HG02571 (cell line): ENCODE data around the gene IP6K1.
"Not testable (repeated sequence)": the region's sequence is repeated elsewhere in the genome, so short reads cannot be mapped to it uniquely, and the experiment has no call there.

ENCODE experiments used
- ATAC-seq: cut with Tn5 transposase; IDR thresholded peaks from one replicate; pipeline ENCODE4 v1.9.1; 2021; ENCODE audit warnings: mild to moderate bottlenecking, moderate library complexity; ENCODE audit not compliant: unreplicated experiment

IP6K1 gene

GRCh38 chr3:49794431-49794830 is 8.1 kb upstream of the IP6K1 start:
- no peak for ATAC-seq

DNA sequence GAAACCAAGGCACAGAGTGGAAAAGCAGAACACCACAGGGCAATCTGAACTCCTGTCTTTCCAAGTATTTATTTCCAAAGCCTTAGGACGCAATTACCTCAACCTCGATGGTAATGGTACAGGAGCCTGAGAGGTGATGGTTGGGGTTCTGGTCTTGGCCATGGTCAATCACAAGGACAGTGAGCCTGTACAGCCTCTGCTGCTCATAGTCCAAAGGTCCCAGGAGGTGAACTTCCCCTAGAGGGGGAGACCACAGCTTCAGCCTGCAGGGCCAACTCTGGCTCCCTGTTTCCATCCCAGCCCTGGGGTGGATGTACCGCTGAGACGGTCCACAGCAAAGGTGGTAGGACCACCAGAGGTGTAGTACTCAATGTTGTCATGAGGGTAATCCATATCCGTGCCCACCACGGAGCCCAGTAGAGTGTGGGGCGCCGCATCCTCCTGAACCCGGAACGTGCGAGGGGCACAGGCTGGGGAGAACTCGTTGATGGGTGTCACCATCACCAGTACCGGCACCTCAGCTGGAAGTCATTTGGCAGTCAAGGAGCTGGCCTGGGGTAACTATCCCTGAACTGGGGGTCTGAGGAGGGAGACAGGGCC is 7.2 kb upstream of the IP6K1 start:
- no peak for ATAC-seq

- no peak for ATAC-seq
Measured at GRCh38 chr3:49792371-49793150, 6.2 kb upstream of the IP6K1 start.

GRCh38 chr3:49791571-49791970 is 5.2 kb upstream of the IP6K1 start:
- ATAC-seq: no peak

DNA sequence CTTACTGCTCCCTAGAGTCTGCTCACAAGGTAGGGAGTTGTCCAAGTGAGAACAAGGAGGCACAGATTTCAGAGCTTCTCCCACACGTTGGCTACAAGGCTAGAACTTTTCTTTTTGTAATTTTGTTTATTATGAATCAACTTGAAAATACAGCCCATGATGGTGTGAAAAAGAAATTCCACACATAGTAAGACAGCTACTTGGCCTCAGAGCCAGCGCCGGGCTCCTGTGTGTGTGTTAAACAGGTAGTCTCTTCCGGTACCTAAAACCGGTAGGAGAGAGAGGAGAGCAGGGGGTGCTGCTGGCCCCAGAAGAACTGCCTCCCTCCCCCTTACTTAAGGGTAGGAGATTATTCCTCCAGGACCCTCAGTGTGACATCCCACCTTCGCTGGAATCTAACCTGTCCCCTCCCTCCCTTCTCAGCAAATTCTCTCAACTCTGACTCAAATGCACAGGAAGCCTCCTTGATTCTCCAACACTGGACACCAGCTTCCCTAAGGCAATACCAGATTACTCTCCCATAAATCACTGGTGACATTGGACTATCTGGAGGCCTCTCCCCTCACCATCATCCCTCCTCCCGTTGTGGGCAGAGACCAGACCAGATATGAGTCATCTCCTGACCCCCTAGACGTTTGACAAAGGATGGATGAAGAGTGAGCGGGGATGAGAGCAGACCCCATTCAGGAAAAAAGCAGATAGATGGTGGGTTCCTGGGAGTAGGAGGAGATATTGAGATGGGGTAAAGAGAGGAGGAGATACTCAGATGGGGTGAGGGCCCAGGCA is 4.5 kb upstream of the IP6K1 start:
- ATAC-seq: no peak

DNA sequence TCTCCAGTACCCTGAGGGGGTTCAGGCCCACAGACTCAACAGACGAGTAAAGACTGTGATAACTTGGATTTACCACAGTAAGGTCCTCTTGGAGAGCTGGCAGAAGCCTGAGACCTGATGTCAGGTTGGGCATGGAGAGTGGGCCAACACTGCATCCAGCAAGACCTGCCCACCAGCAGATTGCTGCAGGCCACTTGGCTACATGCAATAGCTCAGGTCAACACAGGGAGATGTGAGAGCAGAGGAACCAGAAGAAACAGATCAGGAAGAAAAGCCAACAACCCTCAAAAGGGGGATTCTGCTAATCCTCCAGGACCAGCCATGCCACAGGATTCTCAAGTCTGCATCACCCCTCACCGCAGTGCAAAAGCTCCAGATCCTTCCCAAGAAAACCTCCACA is 1.7 kb upstream of the IP6K1 start:
- ATAC-seq: no peak

DNA sequence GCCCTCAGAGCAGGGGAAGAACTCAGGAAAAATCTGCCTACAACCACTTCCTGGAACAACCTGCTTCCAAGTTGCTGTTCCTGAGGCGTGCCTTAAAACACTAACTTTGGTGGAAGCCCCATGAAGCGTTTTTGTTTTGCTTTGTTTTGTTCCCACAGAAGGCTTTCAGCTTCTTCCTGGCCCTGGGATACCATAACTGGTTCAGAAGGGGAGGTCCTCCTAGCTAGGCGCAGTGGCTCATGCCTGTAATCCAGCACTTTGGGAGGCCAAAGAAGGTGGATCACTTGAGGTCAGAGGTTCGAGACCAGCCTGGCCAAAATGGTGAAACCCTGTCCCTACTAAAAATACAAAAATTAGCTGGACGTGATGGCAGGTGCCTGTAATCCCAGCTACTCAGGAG is 1.2 kb upstream of the IP6K1 start:
- ATAC-seq: no peak

DNA sequence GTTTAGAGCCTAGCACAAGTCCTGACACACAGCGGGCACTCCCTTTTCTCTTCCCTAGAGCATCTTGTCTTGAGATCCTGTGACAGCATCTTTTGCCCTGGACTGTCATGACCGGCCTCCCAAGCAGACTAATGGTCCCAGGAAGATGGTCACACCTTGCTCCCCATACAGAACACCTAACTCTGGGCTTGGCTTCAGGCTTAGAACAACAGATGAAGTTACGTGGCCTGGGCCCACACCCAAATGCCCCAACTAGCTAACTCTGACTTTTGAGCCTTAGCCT is 781 bp upstream of the IP6K1 start:
- ATAC-seq: no peak

DNA sequence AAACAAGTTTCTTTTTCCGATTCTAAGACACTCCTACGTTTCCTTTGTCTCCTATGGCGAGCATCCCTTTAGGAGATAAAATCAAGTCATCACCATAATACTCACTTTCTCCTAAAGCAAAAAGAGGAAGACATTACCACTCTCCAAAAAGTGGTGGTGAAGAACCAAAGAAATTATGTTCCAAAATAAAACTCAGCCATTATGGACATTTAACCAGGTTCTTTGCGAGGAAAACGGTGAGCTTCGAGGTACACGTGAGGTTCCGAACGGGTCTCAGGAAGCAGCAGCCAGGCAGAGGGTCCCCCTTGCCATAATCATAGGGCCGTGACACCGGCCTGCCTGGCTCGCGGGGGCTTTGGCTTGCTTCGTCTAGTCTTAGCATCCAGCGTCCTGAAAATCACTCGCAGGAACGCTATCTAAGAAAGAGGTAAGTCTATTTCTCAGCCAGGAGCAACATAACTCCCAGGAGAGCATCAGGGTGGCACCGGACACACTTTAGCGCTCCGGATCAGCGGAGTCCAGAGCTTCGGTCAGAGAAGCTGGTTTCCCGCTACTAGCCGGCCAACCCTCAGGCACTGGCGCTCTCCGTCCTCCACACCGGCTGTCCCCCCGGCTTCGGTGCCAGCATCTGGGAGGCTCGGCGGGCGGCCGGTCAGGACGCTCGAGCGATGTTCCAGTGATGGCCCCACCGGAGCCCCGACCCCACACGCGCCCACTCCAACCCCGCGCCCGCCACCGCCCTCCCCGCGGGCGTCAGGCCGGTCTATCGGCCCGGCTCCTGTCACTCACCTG is 581 bp downstream of the IP6K1 start:
- ATAC-seq: peak; percentile 30

DNA sequence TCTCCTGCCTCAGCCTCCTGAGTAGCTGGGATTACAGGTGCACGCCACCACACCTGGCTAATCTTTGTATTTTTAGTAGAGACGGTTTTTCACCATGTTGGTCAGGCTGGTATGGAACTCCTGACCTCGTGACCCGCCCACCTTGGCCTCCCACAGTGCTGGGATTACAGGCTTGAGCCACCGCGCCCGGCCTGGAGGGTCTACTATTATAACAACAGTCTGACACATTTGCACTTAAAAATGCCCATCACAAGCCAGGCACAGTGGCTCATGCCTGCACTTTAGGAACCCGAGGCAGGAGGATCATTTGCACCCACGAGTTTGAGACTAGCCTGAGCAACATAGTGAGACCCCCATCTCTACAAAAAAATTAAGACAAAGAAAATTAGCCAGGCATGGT is 4.1 kb downstream of the IP6K1 start:
- ATAC-seq: not testable (repeated sequence)

DNA sequence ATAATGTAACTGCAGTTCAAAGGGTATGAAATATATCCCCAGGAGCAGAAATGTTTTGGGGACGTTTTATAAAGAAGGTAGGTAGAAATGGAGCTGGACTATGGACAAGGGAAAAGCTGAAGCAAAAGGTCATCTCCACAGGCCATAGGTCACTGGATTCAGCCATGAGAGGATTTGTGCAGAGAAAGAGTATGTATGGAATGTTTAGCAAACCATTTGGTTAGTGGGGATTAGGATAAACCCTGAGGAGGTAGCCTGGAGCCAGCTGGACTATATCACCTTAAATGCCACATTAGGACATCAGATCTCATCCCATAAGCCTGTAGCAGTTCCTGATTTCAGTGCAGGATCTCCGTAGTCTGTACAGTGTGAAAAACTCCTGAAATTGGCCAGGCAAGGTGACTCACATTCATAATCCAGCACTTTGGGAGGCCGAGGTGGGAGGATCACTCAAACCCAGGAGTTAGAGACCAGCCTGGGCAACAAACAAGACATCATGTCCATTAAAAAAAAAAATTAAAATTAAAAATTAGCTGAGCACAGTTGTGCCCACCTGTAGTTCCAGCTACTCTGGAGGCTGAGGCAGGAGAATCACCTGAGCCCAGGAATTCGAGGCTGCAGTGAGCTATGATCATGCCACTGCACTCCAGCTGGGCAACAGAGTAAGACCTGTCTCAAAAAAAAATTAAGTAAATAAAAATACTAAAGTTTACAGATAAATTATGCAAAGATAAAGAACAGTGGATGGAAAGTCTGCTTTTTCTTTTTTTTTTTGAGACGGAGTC is 4.7 kb downstream of the IP6K1 start:
- ATAC-seq: no peak

GRCh38 chr3:49780975-49781365 is 5.4 kb downstream of the IP6K1 start:
- ATAC-seq: not testable (repeated sequence)

- no peak for ATAC-seq
Measured at GRCh38 chr3:49780080-49780974, 6.0 kb downstream of the IP6K1 start.

GRCh38 chr3:49779358-49780079 is 6.8 kb downstream of the IP6K1 start:
- ATAC-seq: no peak

- ATAC-seq: not testable (repeated sequence)
Measured at GRCh38 chr3:49776101-49776500, 10.2 kb downstream of the IP6K1 start.

DNA sequence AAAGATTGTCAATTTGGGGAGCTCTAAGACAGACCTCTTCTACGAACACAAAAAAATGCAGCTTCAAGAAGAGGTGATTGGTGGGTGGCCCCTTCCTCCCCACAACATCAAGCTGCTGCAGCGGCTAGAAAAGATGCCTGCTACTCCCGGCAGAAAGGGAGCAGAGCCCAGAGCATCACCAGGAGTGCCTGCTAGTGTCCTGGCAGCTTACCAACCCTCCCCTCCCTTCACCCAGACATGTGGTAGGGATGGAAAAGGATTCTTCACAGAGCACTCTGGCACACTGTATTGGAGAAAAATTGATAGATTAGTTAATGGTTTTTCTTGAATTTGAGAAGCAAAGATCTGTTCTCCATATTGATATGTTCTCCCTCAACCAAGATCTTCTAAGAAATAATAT is 10.8 kb downstream of the IP6K1 start:
- no peak for ATAC-seq

DNA sequence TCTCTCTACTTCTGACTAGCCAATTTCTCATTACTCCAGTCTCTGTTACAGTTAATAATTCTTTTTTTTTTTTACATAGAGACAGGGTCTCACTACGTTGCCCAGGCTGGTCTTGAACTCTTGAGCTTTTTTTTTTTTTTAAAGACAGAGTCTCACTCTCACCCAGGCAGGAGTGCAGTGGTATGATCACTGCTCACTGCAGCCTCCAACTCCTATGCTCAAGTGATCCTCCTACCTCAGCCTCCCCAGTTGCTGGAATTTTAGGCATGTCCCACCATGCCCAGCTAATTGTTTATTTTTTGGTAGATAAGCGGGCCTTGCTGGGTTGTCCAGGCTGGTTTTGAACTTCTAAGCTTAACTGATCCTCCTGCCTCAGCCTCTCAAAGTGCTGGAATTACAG is 13.6 kb downstream of the IP6K1 start:
- no peak for ATAC-seq

DNA sequence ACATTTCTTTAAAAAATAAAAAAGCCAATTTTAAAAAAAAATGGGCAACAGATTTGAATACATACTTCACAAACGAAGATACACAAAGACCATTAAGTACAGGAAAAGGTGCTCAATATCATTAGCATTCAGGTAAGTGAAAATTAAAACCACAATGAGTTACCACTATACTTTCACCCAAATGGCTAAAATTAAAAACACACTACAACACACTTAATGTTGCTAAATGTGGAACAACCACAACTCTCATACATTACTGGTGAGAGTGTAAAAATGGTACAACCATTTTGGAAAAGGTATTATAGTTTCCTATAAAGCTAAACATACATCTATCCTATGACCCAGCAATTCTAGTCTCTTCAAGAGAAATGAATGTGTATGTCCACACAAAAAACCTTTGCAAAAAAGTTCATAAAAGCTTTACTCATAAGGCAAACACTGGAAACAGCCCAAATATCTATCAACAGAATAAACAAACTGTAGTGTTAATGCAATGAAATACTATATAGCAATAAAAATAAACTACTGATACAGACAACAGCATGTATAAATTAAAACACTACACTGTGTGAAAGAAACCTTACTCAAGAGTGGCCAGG is 14.9 kb downstream of the IP6K1 start:
- ATAC-seq: no peak

GRCh38 chr3:49769926-49770325 is 16.4 kb downstream of the IP6K1 start:
- ATAC-seq: no peak
